GM23338 (cell line): ENCODE measurements around the gene TMEM174.

Source experiments
- EZH2phosphoT487 ChIP-seq: fragments of 200-600 bp; sonication (generic); IDR thresholded peaks from one replicate; pipeline ENCODE4 v1.8.1; 2018; ENCODE audit warnings: antibody characterized with exemption; ENCODE audit not compliant: unreplicated experiment
- TF ChIP-seq, protein P1 (sequence below), 2 experiments: fragments of 200-600 bp in 1 of 2; sonication (generic) in 1 of 2; conservative IDR thresholded peaks; 2 replicates each; pipeline versions ENCODE4 v1.5.1 to v1.6.1; 2016 to 2017; ENCODE audit warnings: antibody characterized with exemption in 2 of 2, low read depth in 2 of 2, mild to moderate bottlenecking in 2 of 2, moderate library complexity in 1 of 2

DNA sequence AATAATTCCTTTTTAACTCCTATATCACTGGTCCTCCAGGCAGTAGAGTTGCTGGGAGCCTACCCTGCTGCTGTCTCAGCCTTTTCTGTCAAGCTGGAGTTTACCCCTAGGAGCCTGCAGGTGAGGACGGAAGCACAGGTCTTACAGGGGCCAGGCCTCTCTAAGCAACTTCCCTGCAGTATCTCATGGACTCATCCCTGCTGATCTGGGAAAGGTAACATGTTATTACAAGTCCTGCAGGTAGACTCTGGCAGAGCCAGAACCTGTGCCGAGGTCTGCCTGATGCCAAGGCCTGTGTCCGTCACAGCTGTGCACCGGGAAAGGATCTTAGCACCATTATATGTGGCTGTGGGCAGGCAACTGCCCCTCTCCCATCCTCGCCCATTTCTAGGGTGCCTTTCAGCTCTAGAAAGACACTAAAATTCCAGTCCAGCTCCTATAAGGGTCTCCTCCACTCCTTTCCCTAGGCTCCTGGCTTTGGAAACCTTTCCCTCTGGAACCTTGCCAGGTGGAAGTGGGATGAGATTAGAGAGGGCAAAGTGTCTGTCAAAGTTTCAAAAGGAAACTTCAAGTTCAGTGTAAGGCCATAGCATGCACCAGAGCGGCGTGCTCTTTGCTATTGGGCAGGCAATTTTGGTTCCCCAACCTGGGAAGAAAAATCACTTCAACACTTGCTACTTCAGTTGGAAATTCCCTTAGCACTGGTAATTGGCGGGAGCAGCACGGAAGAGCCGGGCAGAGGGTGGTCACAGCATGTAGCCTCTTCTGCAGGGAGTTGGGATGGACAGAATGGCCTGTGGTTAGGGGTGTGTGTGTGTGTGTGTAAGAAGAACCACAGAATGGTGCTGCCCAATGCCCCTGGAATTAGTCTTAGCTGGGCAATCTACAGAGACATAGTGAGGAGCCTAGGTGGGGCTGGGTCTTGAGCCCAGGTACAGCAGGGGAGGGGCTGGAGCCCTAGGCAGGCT lies 35.1 kb upstream of the TMEM174 start:
- TF ChIP-seq EZH2phosphoT487 = no peak
- TF ChIP-seq, protein P1, sequence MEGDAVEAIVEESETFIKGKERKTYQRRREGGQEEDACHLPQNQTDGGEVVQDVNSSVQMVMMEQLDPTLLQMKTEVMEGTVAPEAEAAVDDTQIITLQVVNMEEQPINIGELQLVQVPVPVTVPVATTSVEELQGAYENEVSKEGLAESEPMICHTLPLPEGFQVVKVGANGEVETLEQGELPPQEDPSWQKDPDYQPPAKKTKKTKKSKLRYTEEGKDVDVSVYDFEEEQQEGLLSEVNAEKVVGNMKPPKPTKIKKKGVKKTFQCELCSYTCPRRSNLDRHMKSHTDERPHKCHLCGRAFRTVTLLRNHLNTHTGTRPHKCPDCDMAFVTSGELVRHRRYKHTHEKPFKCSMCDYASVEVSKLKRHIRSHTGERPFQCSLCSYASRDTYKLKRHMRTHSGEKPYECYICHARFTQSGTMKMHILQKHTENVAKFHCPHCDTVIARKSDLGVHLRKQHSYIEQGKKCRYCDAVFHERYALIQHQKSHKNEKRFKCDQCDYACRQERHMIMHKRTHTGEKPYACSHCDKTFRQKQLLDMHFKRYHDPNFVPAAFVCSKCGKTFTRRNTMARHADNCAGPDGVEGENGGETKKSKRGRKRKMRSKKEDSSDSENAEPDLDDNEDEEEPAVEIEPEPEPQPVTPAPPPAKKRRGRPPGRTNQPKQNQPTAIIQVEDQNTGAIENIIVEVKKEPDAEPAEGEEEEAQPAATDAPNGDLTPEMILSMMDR (conservative IDR thresholded peaks at IDR 0.05; ENCODE audit: low read depth in 2 of 2) = no peak
